Subcutaneous adipose tissue (tissue), 4 donors: ENCODE results near the gene NCK2. TPM values are rescaled to one million over a fixed set of nuclear protein-coding genes. Genes with fewer than 3 reads are reported as not detected.

Experiments used
- total RNA-seq, 4 donors: library from RNA; depleted of rRNA; stranded (reverse); fragments of >200 nt; gene quantifications; one replicate each; pipeline ENCODE4 v1.1.0, GENCODE V29; 2016
- TF ChIP-seq, protein P1 (sequence below): fragments of 450-650 bp; IDR thresholded peaks from one replicate; pipeline ENCODE4 v1.5.1; 2016; ENCODE audit warnings: low read depth, mild to moderate bottlenecking, control low read depth, antibody characterized with exemption, moderate library complexity

Gene NCK2
- total RNA-seq, 4 donors from 2014 or later, result 24.3 to 35.2 (median 27.0) TPM

DNA sequence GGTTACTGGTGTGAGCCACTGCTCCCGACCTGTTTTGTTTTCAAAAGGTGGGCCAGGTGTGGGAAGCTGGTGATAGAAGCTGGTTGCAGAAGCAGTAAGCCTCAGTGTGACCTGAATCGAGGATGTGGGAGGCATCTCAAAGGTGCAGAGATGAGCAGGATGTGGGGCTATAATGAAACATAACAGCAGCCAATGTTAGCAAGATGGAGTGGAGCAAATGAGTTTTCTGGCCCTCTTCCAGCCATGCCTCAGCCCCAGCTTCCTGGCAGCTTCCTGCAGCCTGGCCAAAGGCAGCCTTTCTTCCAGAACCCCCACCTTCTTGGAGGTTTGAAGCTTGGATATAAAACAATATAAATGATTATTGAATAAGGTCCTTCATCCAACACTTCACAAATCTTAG is 184.8 kb downstream of the NCK2 start:
- TF ChIP-seq, protein P1, sequence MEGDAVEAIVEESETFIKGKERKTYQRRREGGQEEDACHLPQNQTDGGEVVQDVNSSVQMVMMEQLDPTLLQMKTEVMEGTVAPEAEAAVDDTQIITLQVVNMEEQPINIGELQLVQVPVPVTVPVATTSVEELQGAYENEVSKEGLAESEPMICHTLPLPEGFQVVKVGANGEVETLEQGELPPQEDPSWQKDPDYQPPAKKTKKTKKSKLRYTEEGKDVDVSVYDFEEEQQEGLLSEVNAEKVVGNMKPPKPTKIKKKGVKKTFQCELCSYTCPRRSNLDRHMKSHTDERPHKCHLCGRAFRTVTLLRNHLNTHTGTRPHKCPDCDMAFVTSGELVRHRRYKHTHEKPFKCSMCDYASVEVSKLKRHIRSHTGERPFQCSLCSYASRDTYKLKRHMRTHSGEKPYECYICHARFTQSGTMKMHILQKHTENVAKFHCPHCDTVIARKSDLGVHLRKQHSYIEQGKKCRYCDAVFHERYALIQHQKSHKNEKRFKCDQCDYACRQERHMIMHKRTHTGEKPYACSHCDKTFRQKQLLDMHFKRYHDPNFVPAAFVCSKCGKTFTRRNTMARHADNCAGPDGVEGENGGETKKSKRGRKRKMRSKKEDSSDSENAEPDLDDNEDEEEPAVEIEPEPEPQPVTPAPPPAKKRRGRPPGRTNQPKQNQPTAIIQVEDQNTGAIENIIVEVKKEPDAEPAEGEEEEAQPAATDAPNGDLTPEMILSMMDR, result no peak

- TF ChIP-seq, protein P1, result no peak
Measured at GRCh38 chr2:105932582-105932981, 187.9 kb downstream of the NCK2 start.

GRCh38 chr2:105933906-105934305 is 189.2 kb downstream of the NCK2 start:
- TF ChIP-seq, protein P1, result no peak

DNA sequence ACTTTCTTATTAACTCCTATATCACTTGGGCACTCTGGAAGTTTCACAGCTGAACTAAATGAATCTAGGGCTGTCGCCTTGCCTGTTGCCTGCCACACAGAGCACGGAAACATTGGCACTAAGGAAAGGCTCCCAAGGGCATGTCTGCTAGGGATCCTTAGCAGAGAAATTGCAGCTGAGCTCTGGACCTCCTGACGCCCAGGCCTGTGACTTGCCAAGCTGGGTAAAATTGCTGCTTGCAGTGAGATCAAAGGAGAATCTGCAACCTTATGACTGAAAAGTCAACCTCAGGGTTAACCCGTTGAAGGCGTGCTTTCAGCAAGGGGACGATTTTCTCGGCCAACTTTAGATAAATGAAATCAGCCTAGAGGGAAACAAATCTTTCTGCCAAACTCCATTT is 189.8 kb downstream of the NCK2 start:
- TF ChIP-seq, protein P1, result no peak

- TF ChIP-seq, protein P1, result no peak
Measured at GRCh38 chr2:105935063-105935462, 190.4 kb downstream of the NCK2 start.

DNA sequence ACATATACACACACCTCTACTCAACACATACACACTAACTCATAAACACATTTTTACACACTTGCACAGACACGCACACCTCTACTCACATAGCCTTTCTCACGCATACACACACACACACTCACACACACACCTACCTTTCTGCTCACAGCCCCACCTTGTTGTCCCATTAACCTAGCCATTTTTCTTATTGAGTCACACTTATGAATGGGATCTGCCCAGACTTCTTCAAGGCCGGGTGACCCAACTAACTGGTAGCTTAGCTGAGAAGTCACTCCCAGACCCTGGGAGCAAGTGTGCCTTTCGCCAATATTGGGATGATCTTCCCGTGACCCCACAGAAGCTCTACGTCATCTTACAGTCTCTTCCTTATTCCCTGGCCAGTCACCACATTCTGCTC is 192.2 kb downstream of the NCK2 start:
- TF ChIP-seq, protein P1, result no peak

GRCh38 chr2:105937498-105938097 is 192.9 kb downstream of the NCK2 start:
- TF ChIP-seq, protein P1, result no peak
